Mesothelial cell of epicardium (in vitro differentiated cells): ENCODE data around the gene KCNG1. TPM values are rescaled to one million over a fixed set of nuclear protein-coding genes. Genes with fewer than 3 reads are reported as not detected.

Experiments used
- DNase-seq, 2 experiments: peaks; one replicate each; pipeline ENCODE4 v3.0.0; 2021; ENCODE audit warnings: low spot score in 2 of 2; ENCODE audit not compliant: unreplicated experiment in 2 of 2
- H3K27ac Mint-ChIP-seq: 2 replicates; pipeline ENCODE4 v1.8.0; 2021; ENCODE audit warnings: mixed read lengths
- H3K27me3 Mint-ChIP-seq: 2 replicates; pipeline ENCODE4 v1.8.0; 2021; ENCODE audit warnings: low read depth, mixed read lengths
- H3K36me3 Mint-ChIP-seq: 2 replicates; pipeline ENCODE4 v1.8.0; 2021; ENCODE audit warnings: mixed read lengths
- H3K4me1 Mint-ChIP-seq: 2 replicates; pipeline ENCODE4 v1.8.0; 2021; ENCODE audit warnings: mixed read lengths
- H3K4me3 Mint-ChIP-seq: 2 replicates; pipeline ENCODE4 v1.8.0; 2021; ENCODE audit warnings: mild to moderate bottlenecking, moderate library complexity, mixed read lengths
- H3K9me3 Mint-ChIP-seq: 2 replicates; pipeline ENCODE4 v1.8.0; 2021; ENCODE audit warnings: mixed read lengths
- total RNA-seq: library from RNA; stranded (reverse); gene quantifications from 3 replicates; pipeline ENCODE4 v1.2.1, GENCODE V29; 2021
- TF ChIP-seq, protein P1 (sequence below): fragments of 200-600 bp; sonication (generic); IDR thresholded peaks from one replicate; pipeline ENCODE4 v1.5.0; 2021; ENCODE audit warnings: antibody characterized with exemption; ENCODE audit not compliant: unreplicated experiment

The KCNG1 gene
- total RNA-seq, 1 donor from 2014 or later, result 44.2 TPM

DNA sequence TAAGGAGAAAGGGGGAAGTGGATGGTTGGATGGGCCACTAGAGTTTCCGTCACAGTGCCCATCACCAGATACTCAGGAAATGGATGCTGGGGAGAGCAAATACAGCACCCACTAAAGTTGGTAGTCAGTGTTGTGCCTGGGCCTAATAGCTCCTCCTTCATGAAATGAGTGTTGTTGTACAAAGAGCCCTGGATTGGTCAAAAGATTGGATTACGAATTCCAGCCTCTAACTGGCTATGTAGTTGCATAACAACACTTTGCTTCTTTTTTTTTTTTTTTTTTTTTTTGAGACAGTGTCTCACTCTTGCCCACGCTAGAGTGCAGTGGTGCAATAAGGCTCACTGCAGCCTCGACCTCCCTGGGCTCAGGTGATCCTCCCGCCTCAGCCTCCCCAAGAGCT lies 27.4 kb downstream of the KCNG1 start:
- H3K4me3 Mint-ChIP-seq, result no peak overlapping the region
- no peak for DNase-seq
- H3K27me3 Mint-ChIP-seq, result no peaks in the 10 kb centered on the region
- no peaks in the 10 kb centered on the region for H3K36me3 Mint-ChIP-seq
- TF ChIP-seq, protein P1, sequence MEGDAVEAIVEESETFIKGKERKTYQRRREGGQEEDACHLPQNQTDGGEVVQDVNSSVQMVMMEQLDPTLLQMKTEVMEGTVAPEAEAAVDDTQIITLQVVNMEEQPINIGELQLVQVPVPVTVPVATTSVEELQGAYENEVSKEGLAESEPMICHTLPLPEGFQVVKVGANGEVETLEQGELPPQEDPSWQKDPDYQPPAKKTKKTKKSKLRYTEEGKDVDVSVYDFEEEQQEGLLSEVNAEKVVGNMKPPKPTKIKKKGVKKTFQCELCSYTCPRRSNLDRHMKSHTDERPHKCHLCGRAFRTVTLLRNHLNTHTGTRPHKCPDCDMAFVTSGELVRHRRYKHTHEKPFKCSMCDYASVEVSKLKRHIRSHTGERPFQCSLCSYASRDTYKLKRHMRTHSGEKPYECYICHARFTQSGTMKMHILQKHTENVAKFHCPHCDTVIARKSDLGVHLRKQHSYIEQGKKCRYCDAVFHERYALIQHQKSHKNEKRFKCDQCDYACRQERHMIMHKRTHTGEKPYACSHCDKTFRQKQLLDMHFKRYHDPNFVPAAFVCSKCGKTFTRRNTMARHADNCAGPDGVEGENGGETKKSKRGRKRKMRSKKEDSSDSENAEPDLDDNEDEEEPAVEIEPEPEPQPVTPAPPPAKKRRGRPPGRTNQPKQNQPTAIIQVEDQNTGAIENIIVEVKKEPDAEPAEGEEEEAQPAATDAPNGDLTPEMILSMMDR, result no peak
- H3K27ac Mint-ChIP-seq, result no peak overlapping the region
- H3K4me1 Mint-ChIP-seq, result peaks cover 14% of the 10 kb centered on the region
- H3K9me3 Mint-ChIP-seq, result no peaks in the 10 kb centered on the region

DNA sequence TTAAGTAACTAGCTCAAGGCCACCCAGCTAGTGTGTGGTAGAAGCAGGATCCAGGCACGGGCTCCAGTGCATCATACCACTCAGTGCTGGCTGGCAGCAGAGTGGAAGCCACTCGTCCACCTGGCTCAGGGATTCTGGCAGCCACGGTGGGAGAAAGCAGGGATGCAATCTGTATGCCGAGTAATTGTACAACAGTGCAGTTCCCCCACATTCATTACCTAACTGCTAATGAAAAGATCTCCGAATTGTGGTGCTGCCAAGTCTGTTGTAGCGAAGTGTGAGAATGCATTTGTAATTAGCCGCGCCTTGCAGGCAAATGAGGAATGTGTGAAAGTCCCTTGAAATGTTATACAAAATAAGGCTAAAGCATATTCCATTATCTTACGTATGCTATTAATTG lies 29.0 kb downstream of the KCNG1 start:
- H3K27ac Mint-ChIP-seq, result no peak overlapping the region
- H3K36me3 Mint-ChIP-seq, result no peaks in the 10 kb centered on the region
- no peak for DNase-seq
- no peak overlapping the region for H3K4me3 Mint-ChIP-seq
- TF ChIP-seq, protein P1, result no peak
- H3K4me1 Mint-ChIP-seq, result peaks cover 14% of the 10 kb centered on the region
- no peaks in the 10 kb centered on the region for H3K9me3 Mint-ChIP-seq
- no peaks in the 10 kb centered on the region for H3K27me3 Mint-ChIP-seq

DNA sequence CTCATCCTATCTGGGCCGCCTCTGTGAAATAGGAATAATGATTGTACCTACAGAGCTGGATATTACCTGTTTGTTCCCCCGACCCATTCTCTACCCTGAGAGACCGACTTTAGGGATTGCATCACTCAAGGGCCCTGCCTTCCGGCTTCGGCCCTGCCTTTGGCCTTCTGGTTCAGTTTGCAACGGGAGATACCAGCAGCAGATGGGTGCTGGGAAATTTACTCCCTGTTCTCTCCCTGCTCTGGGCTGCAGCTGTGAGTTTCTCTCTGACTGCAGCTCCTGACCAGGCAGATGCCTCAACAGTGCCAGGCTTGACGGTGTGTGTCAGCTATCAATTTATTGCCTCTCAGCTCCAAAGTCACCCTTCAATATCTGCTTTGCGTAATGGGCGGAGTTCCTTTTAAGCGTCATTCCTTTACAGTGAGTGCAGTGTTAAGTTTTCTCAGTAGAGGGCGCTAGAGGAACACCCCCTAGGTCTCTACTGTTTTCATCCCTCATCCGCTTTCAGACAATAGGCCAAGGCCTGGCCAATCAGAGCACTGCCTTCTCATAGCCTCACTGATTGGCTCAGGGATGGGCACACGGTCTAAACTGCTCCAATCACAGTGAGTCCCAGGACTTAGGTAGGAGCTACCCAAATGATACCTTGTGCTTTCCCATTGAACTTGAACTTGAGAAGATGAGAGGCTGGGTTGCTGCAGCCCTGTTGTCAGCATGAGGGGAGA lies 30.0 kb downstream of the KCNG1 start:
- no peak for DNase-seq
- TF ChIP-seq, protein P1, result peak; percentile 66

DNA sequence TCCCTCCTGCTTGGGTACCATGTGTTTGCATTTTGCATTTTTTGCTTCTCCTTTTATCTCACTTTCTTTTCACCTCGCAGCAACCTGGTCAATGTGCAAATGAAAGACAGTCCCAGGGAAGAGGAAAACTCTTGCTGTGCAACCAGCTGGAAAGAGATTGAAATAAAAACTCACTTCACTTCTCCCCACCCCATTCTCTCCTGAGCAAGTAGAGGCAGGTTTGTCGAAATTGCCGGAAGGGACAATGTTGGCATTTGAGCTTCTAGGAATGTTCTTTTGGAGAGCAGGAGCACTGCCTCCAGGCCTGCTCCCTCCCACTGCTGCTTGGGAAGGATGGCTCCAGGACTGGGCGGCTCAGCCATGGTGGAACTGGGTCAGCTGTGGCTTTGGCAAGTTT lies 30.6 kb downstream of the KCNG1 start:
- H3K4me3 Mint-ChIP-seq, result no peak overlapping the region
- DNase-seq, result no peak
- no peaks in the 10 kb centered on the region for H3K36me3 Mint-ChIP-seq
- H3K27ac Mint-ChIP-seq, result peak overlapping the region; percentile 39
- peaks cover 16% of the 10 kb centered on the region for H3K4me1 Mint-ChIP-seq
- TF ChIP-seq, protein P1, result no peak
- H3K27me3 Mint-ChIP-seq, result no peaks in the 10 kb centered on the region
- no peaks in the 10 kb centered on the region for H3K9me3 Mint-ChIP-seq

More for the DNA sequence above, 30.0 kb downstream of the KCNG1 start:
- no peaks in the 10 kb centered on the region for H3K36me3 Mint-ChIP-seq
- H3K4me1 Mint-ChIP-seq, result peaks cover 17% of the 10 kb centered on the region
- no peaks in the 10 kb centered on the region for H3K27me3 Mint-ChIP-seq
- H3K9me3 Mint-ChIP-seq, result no peaks in the 10 kb centered on the region
- peak overlapping the region; percentile 39 for H3K27ac Mint-ChIP-seq
- H3K4me3 Mint-ChIP-seq, result no peak overlapping the region

DNA sequence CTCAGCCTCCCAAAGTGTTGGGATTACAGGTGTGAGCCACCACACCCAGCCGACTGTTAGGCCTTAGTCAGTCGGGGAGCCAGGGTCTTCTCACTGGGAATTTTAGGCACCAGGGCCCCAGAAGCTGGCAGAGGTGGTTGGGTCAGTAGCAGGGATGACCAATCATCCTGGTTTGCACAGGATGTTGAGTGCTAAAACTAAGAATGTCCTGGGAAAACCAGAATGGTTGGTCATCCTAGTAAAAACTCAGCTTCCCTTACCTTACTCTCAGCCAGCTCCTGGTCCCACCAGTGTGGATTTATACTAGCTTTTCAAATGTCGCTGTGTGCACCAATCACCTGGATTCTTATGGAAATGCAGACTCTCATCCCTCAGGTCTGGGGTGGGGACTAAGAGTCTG lies 31.8 kb downstream of the KCNG1 start:
- Mint-ChIP-seq H3K36me3 (no peaks in the 10 kb centered on the region), H3K4me1 (peaks cover 14% of the 10 kb centered on the region), H3K27me3 (no peaks in the 10 kb centered on the region), H3K4me3 (no peak overlapping the region), H3K27ac (no peak overlapping the region), H3K9me3 (no peaks in the 10 kb centered on the region)
- TF ChIP-seq, protein P1, result no peak
- no peak for DNase-seq
